Tibial nerve (tissue), 4 donors: ENCODE measurements around the gene MUC5B.

Experiments
- CTCF ChIP-seq, 5 experiments: fragments of 200-600 bp in 3 of 5; fragments of 450-650 bp in 2 of 5; sonication (generic) in 3 of 5; IDR thresholded peaks; one replicate each; pipeline ENCODE4 v1.5.1; 2016 to 2019; ENCODE audit warnings: antibody characterized with exemption in 5 of 5, mild to moderate bottlenecking in 3 of 5, moderate library complexity in 2 of 5
- EP300 ChIP-seq, 2 donors: sonication (generic); formaldehyde crosslinking; IDR thresholded peaks; one replicate each; pipeline ENCODE4 v1.6.1; 2017; ENCODE audit warnings: antibody characterized with exemption in 2 of 2, mild to moderate bottlenecking in 1 of 2
- POLR2A ChIP-seq, 2 donors: fragments of 450-650 bp; IDR thresholded peaks; one replicate each; pipeline ENCODE4 v1.6.1; 2017; ENCODE audit warnings: antibody characterized with exemption in 2 of 2, mild to moderate bottlenecking in 2 of 2, moderate library complexity in 2 of 2

GRCh38 chr11:1236316-1237127, 13.7 kb downstream of the MUC5B start:
- no peak for TF ChIP-seq CTCF (IDR thresholded peaks at IDR 0.05)
- TF ChIP-seq EP300 (IDR thresholded peaks at IDR 0.05), result no peak
- TF ChIP-seq POLR2A (IDR thresholded peaks at IDR 0.05), result no peak
